Immature natural killer cell (primary cell): ENCODE results near the gene DCAF10. TPM values are rescaled to one million over a fixed set of nuclear protein-coding genes. Genes with fewer than 3 reads are reported as not detected.

Experiments
- DNase-seq, 3 donors: peaks; one replicate each; pipeline ENCODE4 v3.0.0; 2022; ENCODE audit warnings: mixed read lengths in 1 of 3
- H3K27ac Mint-ChIP-seq, 6 donors: one replicate each; pipeline ENCODE4 v1.8.0; 2020; ENCODE audit warnings: mixed read lengths in 6 of 6, mild to moderate bottlenecking in 5 of 6, inconsistent platforms in 4 of 6, moderate library complexity in 3 of 6
- H3K27me3 Mint-ChIP-seq, 3 donors: one replicate each; pipeline ENCODE4 v1.8.0; 2020 to 2021; ENCODE audit warnings: low read depth in 3 of 3, mild to moderate bottlenecking in 3 of 3, mixed read lengths in 3 of 3, moderate library complexity in 3 of 3, inconsistent platforms in 1 of 3
- H3K36me3 Mint-ChIP-seq, 3 donors: one replicate each; pipeline ENCODE4 v1.8.0; 2020; ENCODE audit warnings: mixed read lengths in 3 of 3, inconsistent platforms in 2 of 3, mild to moderate bottlenecking in 2 of 3
- H3K4me1 Mint-ChIP-seq, 2 donors: one replicate each; pipeline ENCODE4 v1.8.0; 2020; ENCODE audit warnings: inconsistent platforms in 2 of 2, mild to moderate bottlenecking in 2 of 2, mixed read lengths in 2 of 2, moderate library complexity in 1 of 2
- H3K4me3 Mint-ChIP-seq, 5 donors: one replicate each; pipeline ENCODE4 v1.8.0; 2020; ENCODE audit warnings: mild to moderate bottlenecking in 5 of 5, mixed read lengths in 5 of 5, inconsistent platforms in 3 of 5, moderate library complexity in 3 of 5
- H3K9me3 Mint-ChIP-seq, 6 donors: one replicate each; pipeline ENCODE4 v1.8.0; 2020; ENCODE audit warnings: mild to moderate bottlenecking in 6 of 6, mixed read lengths in 6 of 6, inconsistent platforms in 4 of 6, moderate library complexity in 3 of 6
- polyA plus RNA-seq, 3 donors: library from polyadenylated mRNA; unstranded; fragments of 300-500 nt; fragmentation: Illumina TruSeq; gene quantifications; one replicate each; pipeline ENCODE4 v1.2.3, GENCODE V29; 2021

The DCAF10 gene
- polyA plus RNA-seq, 3 donors from 2014 or later: 16.2 to 31.0 (median 28.4) TPM

GRCh38 chr9:37775216-37775919, 25.2 kb upstream of the DCAF10 start:
- no peak for DNase-seq
- Mint-ChIP-seq H3K4me3 (no peak overlapping the region), H3K36me3 (peaks cover 4 to 25% (median 22%) of the 10 kb centered on the region in 3 donors), H3K9me3 (no peaks in the 10 kb centered on the region), H3K4me1 (peaks cover 0 to 5% of the 10 kb centered on the region in 2 donors), H3K27me3 (peaks cover 0 to 3% (median 2%) of the 10 kb centered on the region in 3 donors), H3K27ac (peak overlapping the region in 3 of 6 donors; percentile 25 to 71 (median 39))

- no peak for DNase-seq
- H3K4me1 Mint-ChIP-seq: peaks cover 0 to 7% of the 10 kb centered on the region in 2 donors
- H3K27me3 Mint-ChIP-seq: peaks cover 0 to 3% (median 2%) of the 10 kb centered on the region in 3 donors
- H3K36me3 Mint-ChIP-seq: peaks cover 4 to 27% (median 21%) of the 10 kb centered on the region in 3 donors
- H3K4me3 Mint-ChIP-seq: no peak overlapping the region
- H3K27ac Mint-ChIP-seq: no peak overlapping the region
- H3K9me3 Mint-ChIP-seq: no peaks in the 10 kb centered on the region
These were observed 24.3 kb upstream of the DCAF10 start for GRCh38 chr9:37776328-37776727.

GRCh38 chr9:37778534-37778933, 22.1 kb upstream of the DCAF10 start:
- H3K27ac Mint-ChIP-seq: peak overlapping the region in 2 of 6 donors; percentile 1 to 48
- H3K9me3 Mint-ChIP-seq: no peaks in the 10 kb centered on the region
- no peak for DNase-seq
- peaks cover 13 to 29% of the 10 kb centered on the region in 2 donors for H3K4me1 Mint-ChIP-seq
- H3K36me3 Mint-ChIP-seq: peaks cover 4 to 35% (median 26%) of the 10 kb centered on the region in 3 donors
- peaks cover 0 to 3% (median 0%) of the 10 kb centered on the region in 3 donors for H3K27me3 Mint-ChIP-seq
- H3K4me3 Mint-ChIP-seq: no peak overlapping the region

GRCh38 chr9:37784291-37784615, 16.3 kb upstream of the DCAF10 start:
- Mint-ChIP-seq H3K4me3 (peak overlapping the region; percentile 95 to 98 (median 97)), H3K4me1 (peaks cover 33 to 51% of the 10 kb centered on the region in 2 donors), H3K27me3 (peaks cover 4 to 16% (median 9%) of the 10 kb centered on the region in 3 donors), H3K36me3 (peaks cover 0 to 21% (median 17%) of the 10 kb centered on the region in 3 donors), H3K9me3 (no peaks in the 10 kb centered on the region), H3K27ac (peak overlapping the region; percentile 92 to 96 (median 94))
- no peak for DNase-seq

GRCh38 chr9:37784616-37785483, 15.7 kb upstream of the DCAF10 start, which contains the start of gene EXOSC3:
Gene EXOSC3 (minus strand): TSS chr9:37785064. CDS start chr9:37785044, 20 bp downstream.
- peaks cover 33 to 51% of the 10 kb centered on the region in 2 donors for H3K4me1 Mint-ChIP-seq
- peak; percentile 86 to 88 (median 87) for DNase-seq

GRCh38 chr9:37787059-37787458, 13.5 kb upstream of the DCAF10 start:
- DNase-seq: no peak
- Mint-ChIP-seq H3K9me3 (no peaks in the 10 kb centered on the region), H3K36me3 (peaks cover 4 to 13% (median 8%) of the 10 kb centered on the region in 3 donors), H3K27ac (no peak overlapping the region), H3K4me1 (peaks cover 32 to 41% of the 10 kb centered on the region in 2 donors), H3K4me3 (no peak overlapping the region), H3K27me3 (peaks cover 4 to 18% (median 11%) of the 10 kb centered on the region in 3 donors)

More at GRCh38 chr9:37784616-37785483, 15.7 kb upstream of the DCAF10 start, which contains the start of gene EXOSC3:
- Mint-ChIP-seq H3K9me3 (no peaks in the 10 kb centered on the region), H3K4me3 (peak within 1 kb of the TSS; percentile 95 to 98 (median 97)), H3K27ac (peak within 1 kb of the TSS; percentile 92 to 96 (median 94)), H3K36me3 (peaks cover 0 to 21% (median 13%) of the 10 kb centered on the region in 3 donors), H3K27me3 (peaks cover 4 to 16% (median 9%) of the 10 kb centered on the region in 3 donors)

GRCh38 chr9:37788332-37788731, 12.3 kb upstream of the DCAF10 start:
- H3K9me3 Mint-ChIP-seq: no peaks in the 10 kb centered on the region
- H3K4me1 Mint-ChIP-seq: peaks cover 21 to 29% of the 10 kb centered on the region in 2 donors
- no peak for DNase-seq
- H3K36me3 Mint-ChIP-seq: peaks cover 0 to 6% (median 4%) of the 10 kb centered on the region in 3 donors
- peak overlapping the region in 2 of 5 donors; percentile 26 to 29 for H3K4me3 Mint-ChIP-seq
- peaks cover 4 to 18% (median 11%) of the 10 kb centered on the region in 3 donors for H3K27me3 Mint-ChIP-seq
- H3K27ac Mint-ChIP-seq: no peak overlapping the region

- Mint-ChIP-seq H3K4me3 (no peak overlapping the region), H3K4me1 (peaks cover 7 to 11% of the 10 kb centered on the region in 2 donors)
- no peak for DNase-seq
These were observed 10.5 kb upstream of the DCAF10 start for GRCh38 chr9:37790096-37790495.

GRCh38 chr9:37792122-37792521, 8.5 kb upstream of the DCAF10 start:
- H3K27me3 Mint-ChIP-seq: peaks cover 0 to 10% (median 7%) of the 10 kb centered on the region in 3 donors
- no peaks in the 10 kb centered on the region for H3K9me3 Mint-ChIP-seq
- DNase-seq: no peak
- H3K36me3 Mint-ChIP-seq: peaks cover 0 to 13% (median 6%) of the 10 kb centered on the region in 3 donors
- no peak overlapping the region for H3K27ac Mint-ChIP-seq
- no peaks in the 10 kb centered on the region for H3K4me1 Mint-ChIP-seq
- H3K4me3 Mint-ChIP-seq: no peak overlapping the region

More at GRCh38 chr9:37790096-37790495, 10.5 kb upstream of the DCAF10 start:
- Mint-ChIP-seq H3K36me3 (peaks cover 0 to 6% (median 4%) of the 10 kb centered on the region in 3 donors), H3K27me3 (peaks cover 2 to 13% (median 8%) of the 10 kb centered on the region in 3 donors), H3K9me3 (no peaks in the 10 kb centered on the region), H3K27ac (no peak overlapping the region)

GRCh38 chr9:37796232-37796631, 4.4 kb upstream of the DCAF10 start:
- DNase-seq: no peak
- H3K4me3 Mint-ChIP-seq: no peak overlapping the region
- H3K4me1 Mint-ChIP-seq: peaks cover 9 to 11% of the 10 kb centered on the region in 2 donors
- no peaks in the 10 kb centered on the region for H3K9me3 Mint-ChIP-seq
- H3K27me3 Mint-ChIP-seq: peaks cover 6 to 18% (median 12%) of the 10 kb centered on the region in 3 donors
- H3K36me3 Mint-ChIP-seq: peaks cover 0 to 12% (median 0%) of the 10 kb centered on the region in 3 donors
- no peak overlapping the region for H3K27ac Mint-ChIP-seq

GRCh38 chr9:37798677-37799076, 1.9 kb upstream of the DCAF10 start:
- Mint-ChIP-seq H3K4me3 (peak overlapping the region in 2 of 5 donors; percentile 89 to 91), H3K27ac (no peak overlapping the region), H3K27me3 (peaks cover 6 to 18% (median 11%) of the 10 kb centered on the region in 3 donors), H3K36me3 (peaks cover 0 to 9% (median 0%) of the 10 kb centered on the region in 3 donors), H3K9me3 (no peaks in the 10 kb centered on the region), H3K4me1 (peaks cover 31% of the 10 kb centered on the region in 2 donors)
- DNase-seq: no peak

- H3K36me3 Mint-ChIP-seq: peaks cover 0 to 6% (median 0%) of the 10 kb centered on the region in 3 donors
- H3K4me3 Mint-ChIP-seq: peak overlapping the region; percentile 82 to 94 (median 89)
- no peak for DNase-seq
- peak overlapping the region; percentile 79 to 89 (median 84) for H3K27ac Mint-ChIP-seq
- H3K4me1 Mint-ChIP-seq: peaks cover 38 to 56% of the 10 kb centered on the region in 2 donors
- H3K9me3 Mint-ChIP-seq: no peaks in the 10 kb centered on the region
- H3K27me3 Mint-ChIP-seq: peaks cover 6 to 14% (median 8%) of the 10 kb centered on the region in 3 donors
These were observed 772 bp downstream of the DCAF10 start for GRCh38 chr9:37801287-37801850.
